OCI-LY7 (cell line): Measurements from ENCODE around the gene PIGQ. TPM values are rescaled to one million over a fixed set of nuclear protein-coding genes. Genes with fewer than 3 reads are reported as not detected.

Experiments used
- BruUV-seq: library from RNA; stranded (reverse); fragments of 400-500 nt; replicated peaks from 2 replicates; lab custom pipeline; 2021; lab: Mats Ljungman, UMichigan
- CTCF ChIA-PET: fragments of 300-600 bp; sonication (Branson Sonifier 250); formaldehyde crosslinking; loops from one replicate; lab custom pipeline; 2022; ENCODE audit warnings: antibody characterized with exemption; ENCODE audit not compliant: unreplicated experiment; lab: Charles Lee
- POLR2A ChIA-PET: fragments of 300-600 bp; sonication (Branson Sonifier 250); formaldehyde crosslinking; loops from one replicate; lab custom pipeline; 2022; ENCODE audit warnings: antibody characterized with exemption; lab: Charles Lee
- DNase-seq: peaks from one replicate; pipeline ENCODE4 v3.0.0-alpha.2; 2015; ENCODE audit warnings: low spot score
- H2AFZ ChIP-seq: fragments of 200-600 bp; sonication (generic), shearing (Covaris generic); 2 replicates; pipeline ENCODE4 v1.6.1; 2014; ENCODE audit warnings: mild to moderate bottlenecking, antibody characterized with exemption, low read length, moderate library complexity
- H3K27ac ChIP-seq: fragments of 200-600 bp; sonication (generic); 2 replicates; pipeline ENCODE4 v1.5.1; 2014; ENCODE audit warnings: mixed run types, low read depth, mild to moderate bottlenecking, moderate library complexity, low read length, inconsistent platforms; ENCODE audit not compliant: poor library complexity, severe bottlenecking
- H3K36me3 ChIP-seq: fragments of 200-600 bp; sonication (generic); 2 replicates; pipeline ENCODE4 v1.6.1; 2014; ENCODE audit warnings: mild to moderate bottlenecking, antibody characterized with exemption, low read length, moderate library complexity, mixed read lengths; ENCODE audit not compliant: insufficient read depth
- H3K4me1 ChIP-seq: fragments of 200-600 bp; sonication (generic); 2 replicates; pipeline ENCODE4 v1.5.1; 2014; ENCODE audit warnings: mild to moderate bottlenecking, low read length; ENCODE audit not compliant: insufficient read depth, poor library complexity, severe bottlenecking
- H3K4me2 ChIP-seq: fragments of 200-600 bp; sonication (generic); 2 replicates; pipeline ENCODE4 v1.6.1; 2014; ENCODE audit warnings: mild to moderate bottlenecking, low read length
- H3K4me3 ChIP-seq: fragments of 200-600 bp; sonication (generic); 2 replicates; pipeline ENCODE4 v1.5.1; 2014; ENCODE audit warnings: mild to moderate bottlenecking, low read depth, low read length; ENCODE audit not compliant: poor library complexity, severe bottlenecking
- H3K79me2 ChIP-seq: fragments of 200-600 bp; sonication (generic); 2 replicates; pipeline ENCODE4 v1.6.1; 2016; ENCODE audit warnings: low read depth, mild to moderate bottlenecking, low read length, moderate library complexity, mixed read lengths; ENCODE audit not compliant: insufficient read depth
- H3K9me2 ChIP-seq: fragments of 200-600 bp; sonication (generic); 2 replicates; pipeline ENCODE4 v1.6.1; 2016; ENCODE audit warnings: mild to moderate bottlenecking, low read length, mixed read lengths; ENCODE audit not compliant: insufficient read depth
- H3K9me3 ChIP-seq: fragments of 200-600 bp; sonication (generic); 2 replicates; pipeline ENCODE4 v1.6.1; 2014; ENCODE audit warnings: mild to moderate bottlenecking, mixed run types, low read length, mixed read lengths
- H4K20me1 ChIP-seq: fragments of 200-600 bp; sonication (generic); 2 replicates; pipeline ENCODE4 v1.6.1; 2014; ENCODE audit warnings: mild to moderate bottlenecking, antibody characterized with exemption, low read length, moderate library complexity, mixed read lengths; ENCODE audit not compliant: insufficient read depth
- EZH2phosphoT487 ChIP-seq: fragments of 200-600 bp; sonication (generic); IDR thresholded peaks from 2 replicates; pipeline ENCODE4 v1.6.1; 2018; ENCODE audit warnings: low read depth, borderline replicate concordance, mild to moderate bottlenecking, mixed run types, antibody characterized with exemption, low read length, moderate library complexity, mixed read lengths
- intact Hi-C: fragments of 100-400 bp; cut with micrococcal nuclease; formaldehyde crosslinking; loops from one replicate; pipeline ENCODE4 v1.10.0; 2022; ENCODE audit not compliant: unreplicated experiment
- total RNA-seq, 2 experiments: library from RNA; depleted of rRNA in 1 of 2; stranded (reverse); fragments of >200 nt in 1 of 2; shearing (Covaris generic) in 1 of 2; gene quantifications; 2 replicates each; pipeline ENCODE4 v1.2.3, GENCODE V29; 2014 to 2022
- TF ChIP-seq, protein P1 (sequence below): fragments of 200-600 bp; sonication (generic); conservative IDR thresholded peaks from 2 replicates; pipeline ENCODE4 v1.5.1; 2014; ENCODE audit warnings: mild to moderate bottlenecking, antibody characterized with exemption, low read length, moderate library complexity, mixed read lengths

Gene PIGQ
- total RNA-seq, 2 experiments from 2014 or later, result 39.0 to 54.2 TPM

DNA sequence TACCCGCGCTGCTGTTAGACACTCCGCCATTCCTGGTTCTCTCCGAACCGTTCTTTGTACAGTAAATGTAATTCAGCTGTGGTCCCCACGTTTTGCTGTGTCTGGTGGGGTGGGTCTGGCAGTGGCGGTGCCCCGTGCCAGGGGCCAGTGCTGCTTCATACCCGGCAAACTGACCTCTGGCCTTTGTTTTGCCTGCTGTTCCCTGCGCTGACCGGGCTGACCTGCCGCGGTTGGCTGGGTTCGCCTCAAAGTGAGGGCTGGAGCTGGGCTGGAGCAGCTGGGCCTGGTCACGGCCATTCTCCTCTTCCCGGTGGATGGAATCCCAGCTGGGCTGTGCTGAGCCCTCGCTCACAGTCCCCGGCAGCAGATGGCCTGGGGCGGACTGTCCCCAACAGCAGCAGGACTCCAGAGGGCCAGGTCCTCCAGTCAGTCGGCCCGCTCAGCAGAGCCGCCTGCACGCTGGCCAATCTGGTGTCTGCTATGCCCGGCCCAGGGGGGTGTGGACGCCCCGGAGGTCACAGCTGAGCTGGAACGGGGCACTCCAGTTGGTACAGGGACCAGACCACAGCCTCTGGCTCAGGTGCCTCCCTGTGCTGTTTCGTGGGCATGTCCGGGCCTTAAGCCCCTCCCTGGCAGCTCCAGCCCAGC, 59.5 kb downstream of the PIGQ start:
- Histone ChIP-seq H4K20me1 (no peaks in the 10 kb centered on the region), H3K79me2 (no peaks in the 10 kb centered on the region), H3K27ac (no peak overlapping the region), H3K4me1 (no peaks in the 10 kb centered on the region), H3K9me3 (no peaks in the 10 kb centered on the region), H3K9me2 (no peaks in the 10 kb centered on the region), H3K4me2 (no peak overlapping the region), H2AFZ (no peak overlapping the region), H3K36me3 (0 out of 2 replicates have a peak, but pooled peaks cover 5% of the 10 kb centered on the region), H3K4me3 (no peak overlapping the region)
- intact Hi-C loops, result no loop called here
- no peak for DNase-seq
- BruUV-seq, result no TSS peak
- POLR2A ChIA-PET, result no interaction called here
- CTCF ChIA-PET, result no interaction called here
- no peak for TF ChIP-seq EZH2phosphoT487
- TF ChIP-seq, protein P1, sequence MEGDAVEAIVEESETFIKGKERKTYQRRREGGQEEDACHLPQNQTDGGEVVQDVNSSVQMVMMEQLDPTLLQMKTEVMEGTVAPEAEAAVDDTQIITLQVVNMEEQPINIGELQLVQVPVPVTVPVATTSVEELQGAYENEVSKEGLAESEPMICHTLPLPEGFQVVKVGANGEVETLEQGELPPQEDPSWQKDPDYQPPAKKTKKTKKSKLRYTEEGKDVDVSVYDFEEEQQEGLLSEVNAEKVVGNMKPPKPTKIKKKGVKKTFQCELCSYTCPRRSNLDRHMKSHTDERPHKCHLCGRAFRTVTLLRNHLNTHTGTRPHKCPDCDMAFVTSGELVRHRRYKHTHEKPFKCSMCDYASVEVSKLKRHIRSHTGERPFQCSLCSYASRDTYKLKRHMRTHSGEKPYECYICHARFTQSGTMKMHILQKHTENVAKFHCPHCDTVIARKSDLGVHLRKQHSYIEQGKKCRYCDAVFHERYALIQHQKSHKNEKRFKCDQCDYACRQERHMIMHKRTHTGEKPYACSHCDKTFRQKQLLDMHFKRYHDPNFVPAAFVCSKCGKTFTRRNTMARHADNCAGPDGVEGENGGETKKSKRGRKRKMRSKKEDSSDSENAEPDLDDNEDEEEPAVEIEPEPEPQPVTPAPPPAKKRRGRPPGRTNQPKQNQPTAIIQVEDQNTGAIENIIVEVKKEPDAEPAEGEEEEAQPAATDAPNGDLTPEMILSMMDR, result no peak

DNA sequence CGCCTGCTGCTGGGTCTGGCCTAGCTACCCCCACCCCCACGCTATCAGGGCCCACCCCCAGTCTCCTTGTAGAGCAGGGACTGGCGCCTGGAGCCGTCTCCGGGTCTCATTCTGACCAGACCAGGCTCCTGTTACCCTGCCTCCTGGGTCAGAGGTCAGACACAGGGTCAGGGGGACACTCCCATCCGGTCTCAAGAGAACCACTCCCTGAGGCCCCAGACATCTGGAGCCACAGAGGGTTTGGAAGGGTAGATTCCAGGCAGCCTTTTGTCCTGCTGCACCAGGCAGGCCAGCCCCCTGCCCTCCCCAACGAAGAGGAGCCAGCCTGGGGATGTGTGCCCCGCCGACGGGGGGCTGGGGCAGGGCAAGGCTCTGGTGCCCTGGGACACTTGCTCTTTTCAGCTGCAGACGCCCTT, 60.1 kb downstream of the PIGQ start:
- Histone ChIP-seq H3K4me2 (no peak overlapping the region), H3K27ac (no peak overlapping the region), H3K4me3 (no peak overlapping the region), H3K9me3 (no peaks in the 10 kb centered on the region), H3K4me1 (peaks cover 1% of the 10 kb centered on the region), H3K36me3 (peaks cover 8% of the 10 kb centered on the region; the same call in 1 of the 2 replicates), H3K9me2 (no peaks in the 10 kb centered on the region), H2AFZ (no peak overlapping the region), H4K20me1 (no peaks in the 10 kb centered on the region), H3K79me2 (no peaks in the 10 kb centered on the region; the same call in 1 of the 2 replicates)
- ChIA-PET CTCF (no interaction called here), POLR2A (no interaction called here)
- intact Hi-C loops, result no loop called here
- no TSS peak for BruUV-seq
- no peak for DNase-seq
- TF ChIP-seq, protein P1, result no peak
- no peak for TF ChIP-seq EZH2phosphoT487

DNA sequence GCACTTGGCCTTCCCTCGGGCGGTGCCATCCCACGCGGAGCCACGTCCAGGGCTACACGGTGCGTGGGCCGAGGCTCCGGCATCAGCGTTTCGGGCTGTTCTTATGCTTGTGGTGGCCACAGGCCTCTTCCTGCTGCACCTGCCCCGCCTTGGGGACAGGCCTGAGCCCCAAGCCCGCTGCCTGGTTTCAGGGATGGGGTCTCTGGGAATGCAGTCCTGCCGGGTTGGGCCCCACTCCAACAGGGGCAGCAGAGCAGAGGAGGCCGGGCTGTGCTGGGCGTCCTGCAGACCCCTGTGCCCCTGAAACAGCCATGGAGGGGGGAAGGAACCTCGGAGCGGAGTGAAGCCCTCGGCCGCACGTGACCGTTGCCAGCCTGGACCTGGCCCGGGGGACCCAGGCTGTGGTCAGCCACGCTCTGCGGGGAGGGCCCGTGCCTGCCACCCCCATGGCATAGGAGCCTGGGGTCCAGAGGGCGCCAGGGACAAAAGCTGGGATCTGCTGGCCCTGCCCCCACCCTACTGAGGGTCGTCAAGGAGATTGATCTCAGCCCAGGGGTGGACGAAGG, 60.6 kb downstream of the PIGQ start:
- H3K4me1 ChIP-seq, result peaks cover 6% of the 10 kb centered on the region
- DNase-seq, result no peak
- TF ChIP-seq, protein P1, result no peak
- TF ChIP-seq EZH2phosphoT487, result no peak
- CTCF ChIA-PET, result no interaction called here
- no peaks in the 10 kb centered on the region for H3K9me2 ChIP-seq
- POLR2A ChIA-PET, result no interaction called here
- peaks cover 8% of the 10 kb centered on the region; the same call in 1 of the 2 replicates for H3K36me3 ChIP-seq
- intact Hi-C loops, result no loop called here
- H4K20me1 ChIP-seq, result no peaks in the 10 kb centered on the region
- peaks cover 2% of the 10 kb centered on the region; the same call in 1 of the 2 replicates for H3K79me2 ChIP-seq
- H3K4me3 ChIP-seq, result no peak overlapping the region
- H3K27ac ChIP-seq, result no peak overlapping the region
- H3K4me2 ChIP-seq, result no peak overlapping the region
- H2AFZ ChIP-seq, result no peak overlapping the region
- no TSS peak for BruUV-seq
- H3K9me3 ChIP-seq, result no peaks in the 10 kb centered on the region
